ENCODE data around the gene GAN.

The GAN gene

GRCh38 chr16:81437865-81438264 lies 123.1 kb downstream of the GAN start (continued):
- TF ChIP-seq INSM2 (tag by site-specific recombination; IDR thresholded peaks at IDR 0.05) (no peak), GLIS2 (tag by site-specific recombination; IDR thresholded peaks at IDR 0.05) (no peak), ZBTB6 (tag by site-specific recombination; IDR thresholded peaks at IDR 0.05) (no peak)
- TF ChIP-seq, protein P1, sequence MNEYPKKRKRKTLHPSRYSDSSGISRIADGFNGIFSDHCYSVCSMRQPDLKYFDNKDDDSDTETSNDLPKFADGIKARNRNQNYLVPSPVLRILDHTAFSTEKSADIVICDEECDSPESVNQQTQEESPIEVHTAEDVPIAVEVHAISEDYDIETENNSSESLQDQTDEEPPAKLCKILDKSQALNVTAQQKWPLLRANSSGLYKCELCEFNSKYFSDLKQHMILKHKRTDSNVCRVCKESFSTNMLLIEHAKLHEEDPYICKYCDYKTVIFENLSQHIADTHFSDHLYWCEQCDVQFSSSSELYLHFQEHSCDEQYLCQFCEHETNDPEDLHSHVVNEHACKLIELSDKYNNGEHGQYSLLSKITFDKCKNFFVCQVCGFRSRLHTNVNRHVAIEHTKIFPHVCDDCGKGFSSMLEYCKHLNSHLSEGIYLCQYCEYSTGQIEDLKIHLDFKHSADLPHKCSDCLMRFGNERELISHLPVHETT (tag by site-specific recombination; IDR thresholded peaks at IDR 0.05), result no peak
